Transverse colon (tissue), 4 donors: Measurements from ENCODE around the gene RUFY4.

Source experiments
- POLR2AphosphoS5 ChIP-seq, 3 donors: sonication (generic); formaldehyde crosslinking; IDR thresholded peaks; one replicate each; pipeline ENCODE4 v1.6.1; 2016; ENCODE audit warnings: antibody characterized with exemption in 3 of 3
- TF ChIP-seq, protein P1 (sequence below), 5 experiments: fragments of 200-600 bp in 3 of 5; fragments of 450-650 bp in 2 of 5; sonication (generic) in 3 of 5; IDR thresholded peaks; 1 replicate in 2 of 5; 2 replicates in 3 of 5; pipeline ENCODE4 v1.5.1; 2016 to 2017; ENCODE audit warnings: antibody characterized with exemption in 5 of 5, inconsistent platforms in 3 of 5, mild to moderate bottlenecking in 2 of 5, moderate library complexity in 1 of 5

GRCh38 chr2:218026244-218026643 lies 42.8 kb upstream of the RUFY4 start:
- TF ChIP-seq, protein P1, sequence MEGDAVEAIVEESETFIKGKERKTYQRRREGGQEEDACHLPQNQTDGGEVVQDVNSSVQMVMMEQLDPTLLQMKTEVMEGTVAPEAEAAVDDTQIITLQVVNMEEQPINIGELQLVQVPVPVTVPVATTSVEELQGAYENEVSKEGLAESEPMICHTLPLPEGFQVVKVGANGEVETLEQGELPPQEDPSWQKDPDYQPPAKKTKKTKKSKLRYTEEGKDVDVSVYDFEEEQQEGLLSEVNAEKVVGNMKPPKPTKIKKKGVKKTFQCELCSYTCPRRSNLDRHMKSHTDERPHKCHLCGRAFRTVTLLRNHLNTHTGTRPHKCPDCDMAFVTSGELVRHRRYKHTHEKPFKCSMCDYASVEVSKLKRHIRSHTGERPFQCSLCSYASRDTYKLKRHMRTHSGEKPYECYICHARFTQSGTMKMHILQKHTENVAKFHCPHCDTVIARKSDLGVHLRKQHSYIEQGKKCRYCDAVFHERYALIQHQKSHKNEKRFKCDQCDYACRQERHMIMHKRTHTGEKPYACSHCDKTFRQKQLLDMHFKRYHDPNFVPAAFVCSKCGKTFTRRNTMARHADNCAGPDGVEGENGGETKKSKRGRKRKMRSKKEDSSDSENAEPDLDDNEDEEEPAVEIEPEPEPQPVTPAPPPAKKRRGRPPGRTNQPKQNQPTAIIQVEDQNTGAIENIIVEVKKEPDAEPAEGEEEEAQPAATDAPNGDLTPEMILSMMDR (IDR thresholded peaks at IDR 0.05): no peak
- no peak for TF ChIP-seq POLR2AphosphoS5 (IDR thresholded peaks at IDR 0.05)
